ENCODE results near the gene LLGL1.

LLGL1 gene

DNA sequence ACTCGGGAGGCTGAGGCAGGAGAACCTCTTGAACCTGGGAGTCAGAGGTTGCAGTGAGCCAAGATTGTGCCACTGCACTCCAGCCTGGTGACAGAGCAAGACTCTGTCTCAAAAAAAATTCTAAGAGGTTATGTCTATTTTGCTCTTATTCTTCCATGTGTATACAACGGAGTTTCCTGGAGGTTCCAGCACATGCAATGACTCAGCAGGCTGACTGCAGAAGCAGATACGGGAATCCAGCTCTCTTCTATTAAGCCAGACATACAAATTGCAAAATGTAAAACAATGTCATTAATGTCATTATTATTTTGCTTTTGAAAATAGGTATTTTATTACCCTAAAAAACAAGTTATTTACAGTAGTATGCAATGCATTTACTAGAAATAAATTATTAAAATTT lies 53.4 kb downstream of the LLGL1 start:
- no peak for DNase-seq

DNA sequence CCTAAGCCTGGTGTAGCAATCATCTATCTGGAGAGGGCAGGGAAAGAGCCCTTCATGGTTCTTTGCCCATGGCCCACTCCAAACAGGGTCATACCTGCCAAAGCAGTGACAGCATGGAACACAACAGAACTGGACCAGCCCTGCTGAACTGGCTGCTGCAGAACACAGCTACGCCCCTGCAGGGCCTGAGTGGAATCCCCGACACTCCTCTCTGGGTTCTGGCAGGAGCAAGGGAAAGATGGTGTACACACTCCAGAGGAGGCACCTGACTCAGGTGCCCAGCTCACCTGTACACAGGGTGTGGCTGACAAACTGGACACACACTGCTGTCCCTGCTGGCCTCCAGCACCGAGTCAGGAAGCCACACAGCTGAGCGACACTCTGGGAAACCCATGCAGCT lies 54.8 kb downstream of the LLGL1 start:
- no peak for DNase-seq

DNA sequence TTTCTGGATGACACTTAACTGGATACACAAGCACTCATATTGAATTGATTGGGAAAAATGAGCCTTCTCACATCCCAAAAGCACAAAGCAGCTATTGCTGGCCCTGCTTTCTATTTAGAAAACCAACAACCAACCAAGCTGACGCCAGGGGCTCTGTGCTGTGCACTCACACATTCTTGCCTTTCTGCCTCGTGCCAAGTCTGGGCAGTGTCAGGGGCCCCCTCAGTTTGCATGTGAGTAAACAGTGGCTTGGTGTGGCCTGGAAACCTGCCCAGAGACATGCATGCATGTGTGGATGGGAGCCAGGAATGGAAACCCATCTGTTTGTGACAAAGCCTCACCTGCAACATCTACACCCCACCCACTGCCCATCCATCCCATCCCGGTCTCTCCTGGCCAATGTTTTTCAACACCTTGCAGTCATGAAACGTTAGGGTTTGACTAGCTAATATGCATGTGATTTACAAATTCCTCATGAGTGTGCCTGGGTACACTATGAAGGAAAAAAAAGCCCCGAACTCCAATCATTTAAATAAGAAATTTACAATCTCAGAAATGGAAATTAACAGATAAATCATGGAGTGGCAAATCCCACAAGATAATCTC lies 55.4 kb downstream of the LLGL1 start:
- no peak for DNase-seq

DNA sequence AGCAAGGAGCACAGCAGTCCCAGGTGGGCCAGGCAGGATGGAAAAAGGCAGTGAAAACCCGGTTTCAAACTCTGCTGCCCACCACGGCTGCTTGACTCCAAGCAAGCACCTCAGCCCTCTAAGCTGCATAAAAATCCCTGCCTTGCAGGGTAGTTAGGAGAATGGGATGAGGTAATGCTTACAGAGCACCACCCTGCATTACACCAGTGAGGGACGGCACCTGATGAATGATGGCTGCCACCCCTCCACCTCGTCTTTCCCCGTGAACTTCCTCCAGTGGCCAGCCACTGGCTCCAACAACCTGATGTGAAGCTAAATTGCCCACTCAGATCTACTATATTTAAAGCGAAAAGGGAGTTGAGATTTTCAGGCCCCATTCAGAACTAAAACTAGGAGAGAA lies 56.4 kb downstream of the LLGL1 start:
- DNase-seq = no peak

DNA sequence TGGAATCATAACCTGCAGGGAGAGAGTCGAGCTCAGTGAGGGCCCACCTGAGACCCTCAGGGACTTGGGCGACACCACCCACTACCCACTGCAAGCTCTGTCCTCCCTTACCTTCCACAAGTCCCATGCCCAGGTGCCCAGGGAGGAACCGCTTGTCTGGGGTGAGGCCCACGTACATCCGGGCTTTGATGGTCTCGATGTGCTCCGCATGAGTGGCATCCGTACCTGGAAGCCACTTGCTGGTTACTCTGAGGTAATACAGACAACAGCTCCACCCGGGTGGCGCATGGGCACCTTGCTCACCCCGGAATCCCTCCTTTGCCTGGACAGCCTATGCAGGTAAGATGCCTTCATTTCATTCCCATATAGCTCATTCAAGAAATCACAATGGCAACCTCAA lies 59.9 kb downstream of the LLGL1 start:
- no peak for DNase-seq

DNA sequence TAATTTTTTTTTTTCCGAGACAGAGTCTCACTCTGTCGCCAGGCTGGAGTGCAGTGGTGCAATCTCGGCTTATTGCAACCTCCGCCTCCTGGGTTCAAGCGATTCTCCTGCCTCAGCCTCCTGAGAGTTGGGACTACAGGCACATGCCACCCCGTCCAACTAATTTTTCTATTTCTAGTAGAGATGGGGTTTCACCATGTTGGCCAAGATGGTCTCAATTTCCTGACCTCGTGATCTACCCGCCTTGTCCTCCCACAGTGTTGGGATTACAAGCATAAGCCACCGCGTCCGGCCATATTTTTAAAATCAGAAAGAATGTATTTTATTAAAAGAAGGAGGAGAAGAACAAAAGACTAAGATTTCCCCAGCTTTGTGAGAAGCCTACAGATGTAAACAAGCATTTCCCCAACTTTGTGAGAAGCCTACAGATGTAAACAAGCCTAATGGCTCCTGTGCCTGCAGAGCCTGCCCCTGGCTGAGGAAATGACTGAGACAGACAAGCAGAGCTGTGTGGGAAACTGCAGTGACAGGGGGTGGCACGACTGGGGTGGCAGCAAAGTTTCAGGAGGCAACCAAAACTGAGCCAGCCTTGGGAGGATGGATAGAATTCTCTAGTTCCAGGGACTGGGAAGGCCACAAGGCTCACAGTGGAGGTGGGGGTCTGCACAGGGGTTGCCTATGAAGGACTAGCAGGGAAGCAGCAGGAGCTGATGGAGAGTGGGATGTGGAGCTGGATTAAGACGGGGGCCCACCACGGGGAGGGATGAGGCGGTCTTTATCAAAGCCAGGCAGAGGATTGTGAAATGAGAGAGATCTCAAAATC lies 66.5 kb downstream of the LLGL1 start:
- DNase-seq = no peak

Measured in RPMI8226 (cell line).